ENCODE results near the gene PRPS1. TPM values are rescaled to one million over a fixed set of nuclear protein-coding genes. Genes with fewer than 3 reads are reported as not detected.

PRPS1 gene
- total RNA-seq, 2 donors from 2014 or later, result 58.6 to 107 TPM

DNA sequence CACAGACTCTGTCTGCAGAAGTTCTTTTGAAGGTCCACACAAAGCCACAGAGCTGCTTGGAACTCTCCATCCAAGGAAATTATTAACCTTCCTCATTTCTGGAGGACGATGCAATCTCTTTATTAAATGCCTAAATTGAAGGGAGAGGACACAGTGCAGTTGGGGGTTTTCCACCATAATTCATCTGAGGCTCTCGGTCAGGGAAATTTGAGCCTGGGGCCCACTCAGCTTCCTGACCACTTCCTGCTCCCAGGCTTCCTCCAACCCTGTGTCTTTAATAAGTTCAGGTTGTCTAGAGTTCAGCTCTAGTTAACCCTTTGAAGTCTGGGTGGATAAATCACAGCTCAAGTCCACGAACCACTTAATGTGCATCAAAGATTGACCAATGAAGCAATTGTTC, 58.5 kb downstream of the PRPS1 start:
- ATAC-seq (replicated peaks), result no peak
- H3K9me3 Mint-ChIP-seq, result no peaks in the 10 kb centered on the region
- no peaks in the 10 kb centered on the region for H3K36me3 Mint-ChIP-seq (ENCODE audit: low read depth)
- no peak overlapping the region for H3K27ac Mint-ChIP-seq
- no peaks in the 10 kb centered on the region for H3K27me3 Mint-ChIP-seq
- H3K4me1 Mint-ChIP-seq, result peaks cover 22% of the 10 kb centered on the region
- no peak overlapping the region for H3K4me3 Mint-ChIP-seq

DNA sequence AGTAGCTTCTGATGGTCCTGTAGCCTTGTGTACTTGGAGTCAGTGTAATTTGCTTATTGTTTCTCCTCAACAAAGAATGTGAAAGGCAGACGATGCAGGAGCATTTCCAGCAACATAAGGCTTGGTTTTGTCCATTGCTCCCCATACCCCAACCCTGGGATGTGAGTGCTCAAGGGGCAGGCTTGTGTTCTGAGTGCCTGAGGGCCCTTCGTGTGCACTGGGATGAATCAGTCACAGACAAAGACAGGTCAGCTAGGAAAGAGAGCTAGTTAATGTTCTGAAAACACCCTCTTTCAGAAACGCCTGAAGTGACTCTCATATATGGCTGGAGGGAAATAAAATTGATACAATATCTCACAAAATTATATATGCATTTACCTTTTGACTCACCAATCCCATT, 59.1 kb downstream of the PRPS1 start:
- Mint-ChIP-seq H3K4me3 (no peak overlapping the region), H3K27ac (no peak overlapping the region), H3K9me3 (no peaks in the 10 kb centered on the region), H3K36me3 (ENCODE audit: low read depth) (no peaks in the 10 kb centered on the region), H3K4me1 (peaks cover 22% of the 10 kb centered on the region), H3K27me3 (no peaks in the 10 kb centered on the region)
- no peak for ATAC-seq (replicated peaks)

DNA sequence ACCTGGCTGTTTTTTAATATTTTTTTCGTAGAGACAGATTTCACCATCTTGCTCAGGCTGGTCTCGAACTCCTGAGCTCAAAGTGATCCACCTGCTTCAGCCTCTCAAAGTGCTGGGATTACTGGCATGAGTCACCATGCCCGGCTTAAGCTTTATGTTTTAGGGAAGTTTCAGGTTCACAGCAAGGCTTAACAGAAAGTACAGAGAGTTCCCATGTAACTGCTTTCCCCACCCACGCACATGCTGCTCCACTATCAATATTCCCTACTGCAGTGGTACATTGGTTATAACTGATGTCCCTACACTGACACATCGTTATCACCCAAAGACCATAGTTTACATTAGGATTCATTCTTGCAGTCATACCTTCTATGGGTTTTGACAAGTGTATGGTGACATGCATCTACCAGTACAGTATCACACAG, 62.7 kb downstream of the PRPS1 start:
- peak; percentile 62 for ATAC-seq (replicated peaks)
- Mint-ChIP-seq H3K4me3 (no peak overlapping the region), H3K4me1 (peaks cover 6% of the 10 kb centered on the region), H3K27ac (no peak overlapping the region), H3K36me3 (ENCODE audit: low read depth) (no peaks in the 10 kb centered on the region), H3K9me3 (no peaks in the 10 kb centered on the region), H3K27me3 (no peaks in the 10 kb centered on the region)

DNA sequence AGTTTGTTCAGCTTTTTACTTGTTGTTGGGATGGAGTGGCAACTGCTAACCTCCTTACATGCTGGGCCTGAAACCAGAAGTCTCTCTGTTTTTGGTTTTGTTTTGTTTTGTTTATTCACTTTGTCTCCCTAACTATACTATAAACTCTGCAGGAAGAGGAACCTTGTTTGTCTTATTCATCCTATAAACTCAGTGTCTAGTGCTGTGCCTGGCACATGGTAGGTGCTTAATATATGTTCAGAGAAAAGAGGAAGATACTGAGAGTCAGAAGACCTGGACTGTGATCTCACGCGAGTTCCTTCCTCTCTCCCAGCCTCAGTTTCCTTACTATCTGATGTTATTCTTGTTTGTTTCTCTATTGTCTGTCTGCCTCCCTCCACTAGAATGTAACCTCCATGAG, 71.3 kb downstream of the PRPS1 start:
- no peaks in the 10 kb centered on the region for H3K36me3 Mint-ChIP-seq (ENCODE audit: low read depth)
- H3K9me3 Mint-ChIP-seq, result no peaks in the 10 kb centered on the region
- H3K4me3 Mint-ChIP-seq, result peak overlapping the region; percentile 48
- peak overlapping the region; percentile 67 for H3K27ac Mint-ChIP-seq
- no peak for ATAC-seq (replicated peaks)
- H3K4me1 Mint-ChIP-seq, result peaks cover 23% of the 10 kb centered on the region
- H3K27me3 Mint-ChIP-seq, result no peaks in the 10 kb centered on the region

DNA sequence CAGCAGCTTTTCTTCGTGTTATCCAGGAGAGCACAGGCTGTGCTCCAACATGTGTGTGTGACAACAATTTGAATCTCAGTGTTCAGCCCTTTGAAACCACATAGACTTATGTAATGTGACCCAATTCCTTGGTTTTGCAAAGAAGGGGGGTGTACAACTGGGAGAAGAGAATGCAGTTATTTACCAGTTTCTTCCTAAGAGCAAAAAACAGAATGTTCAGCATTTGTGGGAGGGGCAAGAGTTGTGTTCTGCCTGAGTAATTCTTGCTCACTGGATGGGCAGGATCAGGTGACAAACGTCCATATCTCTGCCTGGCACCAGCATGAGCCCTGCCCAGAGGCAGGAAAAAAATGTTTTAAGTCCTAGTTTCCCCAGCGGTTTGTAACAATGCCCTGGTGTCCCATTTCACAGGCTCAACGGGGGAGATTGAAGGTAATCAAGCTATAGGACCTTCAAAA, 72.0 kb downstream of the PRPS1 start:
- H3K4me3 Mint-ChIP-seq, result peak overlapping the region; percentile 48
- no peaks in the 10 kb centered on the region for H3K36me3 Mint-ChIP-seq (ENCODE audit: low read depth)
- ATAC-seq (replicated peaks), result peak; percentile 59
- H3K27me3 Mint-ChIP-seq, result no peaks in the 10 kb centered on the region
- no peaks in the 10 kb centered on the region for H3K9me3 Mint-ChIP-seq
- peak overlapping the region; percentile 67 for H3K27ac Mint-ChIP-seq
- H3K4me1 Mint-ChIP-seq, result peaks cover 25% of the 10 kb centered on the region

Other genes with a start within 250 kb of the PRPS1 start
- not detected for gene FRMPD3, start 178.9 kb upstream of the PRPS1 start, total RNA-seq
- 100 to 1,000 TPM in 1 of 2 donors, 10 to 100 TPM in 1; 49.9 to 199 TPM for gene TSC22D3, start 147.3 kb downstream of the PRPS1 start, total RNA-seq
- gene NCBP2L, start 149.2 kb downstream of the PRPS1 start, total RNA-seq, result not detected
- gene MID2, start 197.4 kb downstream of the PRPS1 start, total RNA-seq, result 1 to 10 TPM; 4.2 to 7.1 TPM

All from activated T-helper 17 cell treated with anti-CD3 and anti-CD28 coated beads, Interleukin-2, amount 50 U/mL, for 72 hours (primary cell).